ENCODE measurements around the gene SCGB2B2.

- TF ChIP-seq CTCF (IDR thresholded peaks at IDR 0.05), result no peak
- TF ChIP-seq POLR2AphosphoS5 (IDR thresholded peaks at IDR 0.05), result no peak
- TF ChIP-seq POLR2A (IDR thresholded peaks at IDR 0.05), result no peak
These were observed 30.7 kb upstream of the SCGB2B2 start for GRCh38 chr19:34707661-34708060.

Measured in sigmoid colon (tissue), 4 donors.